ENCODE results near the gene DOC2B.
A peak's percentile ranks its signal among the peaks of the same experiment; 100 is the strongest.
"Not testable (repeated sequence)": the region's sequence is repeated elsewhere in the genome, so short reads cannot be mapped to it uniquely, and the experiment has no call there.

The DOC2B gene

DNA sequence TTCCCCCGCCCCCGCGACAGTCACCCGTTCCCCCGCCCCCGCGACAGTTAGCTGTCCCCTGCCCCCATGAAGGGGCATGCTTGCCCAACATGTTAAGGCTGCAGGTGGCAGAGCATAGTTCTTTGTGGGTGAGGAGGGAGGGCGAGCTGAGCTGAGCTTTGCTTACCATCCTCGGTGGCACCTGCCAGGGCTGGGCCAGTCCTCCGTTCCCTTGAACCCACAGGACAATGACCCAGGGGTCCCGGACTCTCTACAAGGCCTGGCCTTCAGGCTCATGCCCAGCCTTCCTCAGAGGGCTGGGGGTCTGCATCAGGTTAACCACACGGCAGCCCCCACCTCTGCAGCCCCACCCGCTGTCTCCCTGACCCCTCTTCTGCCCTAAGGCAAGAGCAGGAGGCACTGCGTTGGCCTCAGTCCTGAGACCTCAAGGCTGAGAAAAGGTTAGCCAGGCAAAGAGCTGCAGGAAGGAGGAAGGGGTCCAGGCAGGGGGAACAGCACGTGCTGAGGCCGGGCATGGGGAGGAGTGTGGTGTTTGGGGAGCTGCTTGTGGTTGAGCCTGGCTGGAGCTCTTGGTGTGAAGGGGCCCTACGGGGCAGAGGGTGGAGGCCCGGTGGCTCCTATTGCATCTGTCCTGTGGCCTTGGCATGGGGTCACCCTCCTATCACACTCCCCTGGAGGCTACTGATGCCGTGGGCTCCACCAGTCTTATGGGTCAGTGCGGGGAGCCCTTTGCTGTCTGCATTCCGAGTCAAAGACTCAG is 11.4 kb upstream of the DOC2B start:
- DNase-seq (ENCODE audit: low read depth, low spot score) = no peak

DNA sequence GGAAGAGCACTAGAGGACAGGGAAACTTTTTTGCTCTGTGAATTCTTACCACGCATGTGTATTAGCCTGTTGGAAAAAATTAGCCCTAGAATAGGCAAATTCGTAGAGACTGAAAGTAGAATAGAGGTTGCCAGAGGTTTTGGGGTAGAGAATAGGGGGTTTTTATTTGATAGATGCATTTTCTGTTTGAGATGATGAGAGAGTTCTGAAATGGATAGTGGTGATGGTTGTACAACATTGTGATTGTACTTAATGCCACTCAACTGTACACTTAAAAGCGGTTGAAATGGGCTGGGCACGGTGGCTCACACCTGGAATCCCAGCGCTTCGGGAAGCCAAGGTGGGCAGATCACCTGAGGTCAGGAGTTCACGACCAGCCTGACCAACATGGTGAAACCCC is 8.0 kb upstream of the DOC2B start:
- DNase-seq (ENCODE audit: low read depth, low spot score) = no peak

DNA sequence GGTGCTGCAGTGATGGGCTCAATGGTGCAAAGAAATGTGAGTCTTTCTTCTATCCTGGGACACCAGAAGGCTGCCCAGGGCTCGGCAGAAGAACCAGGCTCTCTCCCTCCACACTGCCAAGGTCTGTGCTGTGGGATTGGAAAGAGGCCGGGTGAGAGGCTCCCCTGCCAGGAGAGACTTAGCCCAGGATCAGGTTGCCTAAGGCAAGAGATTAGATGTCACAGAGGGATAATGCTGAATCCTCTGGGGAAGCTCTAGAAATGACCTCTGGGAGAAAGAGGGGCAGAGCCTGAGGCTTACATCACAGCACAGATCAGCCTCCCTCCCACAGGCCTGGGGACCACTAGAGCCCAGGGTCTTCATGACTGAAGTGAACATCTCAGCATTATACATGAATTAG is 5.7 kb upstream of the DOC2B start:
- DNase-seq (ENCODE audit: low read depth, low spot score) = no peak

DNA sequence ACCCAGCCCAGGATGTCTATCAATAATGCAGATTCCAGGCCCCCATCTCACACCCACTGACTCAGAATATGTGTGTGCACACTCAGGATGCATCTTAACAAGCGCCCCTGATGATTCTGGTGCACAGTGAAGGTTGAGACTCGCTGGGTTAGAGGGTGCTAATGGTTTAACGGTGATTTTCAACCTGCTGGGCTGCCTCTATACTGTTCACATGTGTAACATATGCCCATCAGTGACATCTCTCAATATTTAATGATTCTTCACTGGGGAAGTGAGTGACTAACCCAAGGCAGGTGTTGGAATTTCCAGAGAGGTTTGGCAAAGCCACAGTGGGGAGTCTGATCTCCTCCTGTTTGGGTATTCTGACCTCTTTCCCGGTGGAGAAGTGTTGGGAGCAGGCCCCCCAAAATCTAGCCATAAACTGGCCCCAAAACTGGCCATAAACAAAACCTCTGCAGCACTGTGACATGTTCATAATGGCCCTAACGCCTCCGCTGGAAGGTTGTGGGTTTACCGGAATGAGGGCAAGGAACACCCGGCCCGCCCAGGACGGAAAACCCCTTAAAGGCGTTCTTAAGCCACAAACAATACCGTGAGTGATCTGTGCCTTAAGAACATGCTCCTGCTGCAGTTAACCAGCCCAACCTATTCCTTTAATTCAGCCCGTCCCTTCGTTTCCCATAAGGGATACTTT is 4.1 kb upstream of the DOC2B start:
- DNase-seq (ENCODE audit: low read depth, low spot score) = no peak

DNA sequence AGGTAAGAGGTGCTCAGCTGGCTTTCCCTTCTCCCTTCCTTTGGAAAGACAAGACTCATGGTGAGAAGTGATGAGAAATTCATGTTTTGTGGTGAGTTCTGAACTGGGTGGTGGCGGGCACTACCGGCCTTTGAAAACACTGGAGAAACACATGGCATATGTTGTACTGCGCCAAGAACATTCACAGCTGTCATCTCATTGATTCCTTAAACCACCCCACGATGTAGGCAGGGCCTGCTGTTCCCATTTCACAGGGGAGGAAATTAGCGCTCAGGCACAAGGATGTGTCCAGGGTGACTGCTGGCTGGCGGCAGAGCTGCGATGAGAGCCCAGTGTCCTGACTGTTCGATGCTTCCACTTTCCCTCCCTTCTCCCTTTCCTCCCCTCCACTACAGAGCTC is 1.6 kb upstream of the DOC2B start:
- no peak for DNase-seq (ENCODE audit: low read depth, low spot score)

DNA sequence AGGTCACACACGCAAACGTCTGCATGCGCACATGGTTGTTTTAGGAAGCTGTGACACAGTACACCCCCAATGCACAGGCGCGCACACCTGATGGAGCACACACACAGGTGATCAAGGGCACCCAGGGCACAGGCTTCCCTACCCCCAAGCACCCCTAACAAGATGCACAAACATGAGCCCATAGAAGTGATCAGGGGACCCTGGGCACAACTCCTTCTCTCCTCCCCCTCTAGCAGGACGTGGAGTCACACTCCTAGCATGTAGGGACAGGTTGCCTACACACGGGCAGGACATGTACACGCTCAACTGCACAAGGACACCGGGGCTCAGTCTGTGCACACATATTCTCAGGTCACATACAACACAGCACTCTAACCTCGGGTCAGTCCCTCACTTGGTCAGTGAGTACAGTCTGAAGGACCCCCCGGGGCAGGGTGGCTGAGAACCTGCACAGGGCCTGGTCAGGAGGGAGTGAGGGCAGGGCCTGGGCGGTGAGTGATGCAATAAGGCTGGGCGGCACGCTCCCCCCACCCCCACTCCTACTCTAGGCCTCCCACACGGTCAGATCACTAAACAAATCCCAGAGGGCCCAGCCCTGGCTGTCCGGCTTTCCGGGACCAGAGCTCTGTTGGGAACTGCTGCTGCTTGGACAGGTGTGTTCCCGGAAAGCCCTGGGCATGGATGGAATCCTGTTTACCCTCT is 751 bp upstream of the DOC2B start:
- DNase-seq (ENCODE audit: low read depth, low spot score) = peak; percentile 58

DNA sequence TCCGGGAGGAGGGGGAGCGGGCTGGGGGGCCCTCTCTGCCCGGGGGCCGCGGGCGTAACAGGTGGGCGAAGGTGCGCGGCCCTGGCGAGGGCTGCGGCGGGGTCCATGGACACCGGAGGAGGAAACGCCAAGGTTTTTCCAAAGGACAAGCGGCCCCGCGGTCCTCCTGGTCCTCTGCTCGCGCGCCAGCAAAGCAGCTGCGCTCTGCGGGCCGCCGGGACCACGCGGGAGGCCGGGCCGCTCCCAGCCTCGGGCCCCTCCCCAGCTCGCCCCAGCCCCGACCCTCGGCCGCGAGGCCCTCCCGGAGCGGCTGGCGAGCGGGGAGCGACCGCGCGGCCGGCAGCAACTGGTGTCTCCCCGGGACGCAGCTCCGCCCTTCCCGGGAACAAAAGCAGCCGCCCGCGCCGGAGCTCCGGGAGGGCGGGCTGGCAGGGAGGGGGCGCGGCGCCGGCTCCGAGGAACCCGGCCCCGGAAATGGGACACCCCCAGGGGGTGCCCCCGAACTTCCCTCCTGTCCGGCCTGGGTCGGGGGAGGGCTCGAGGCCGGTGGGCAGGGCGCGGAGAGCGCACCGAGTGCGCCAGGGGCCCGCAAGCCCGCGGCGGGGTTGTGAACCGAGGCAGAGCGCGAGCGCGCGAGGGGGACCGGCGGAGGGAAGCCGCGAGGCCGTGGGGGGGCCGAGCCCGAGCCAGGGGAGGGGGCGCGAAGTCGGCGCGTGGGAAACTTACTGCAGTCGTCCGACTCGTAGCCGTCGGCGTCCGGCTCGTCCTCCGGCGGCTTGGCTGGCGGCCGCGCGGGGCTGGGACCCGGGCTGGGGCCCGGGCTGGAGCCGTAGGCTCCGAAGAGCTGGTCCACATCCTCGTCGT is 837 bp downstream of the DOC2B start:
- peak; percentile 23 for DNase-seq (ENCODE audit: low read depth, low spot score)

DNA sequence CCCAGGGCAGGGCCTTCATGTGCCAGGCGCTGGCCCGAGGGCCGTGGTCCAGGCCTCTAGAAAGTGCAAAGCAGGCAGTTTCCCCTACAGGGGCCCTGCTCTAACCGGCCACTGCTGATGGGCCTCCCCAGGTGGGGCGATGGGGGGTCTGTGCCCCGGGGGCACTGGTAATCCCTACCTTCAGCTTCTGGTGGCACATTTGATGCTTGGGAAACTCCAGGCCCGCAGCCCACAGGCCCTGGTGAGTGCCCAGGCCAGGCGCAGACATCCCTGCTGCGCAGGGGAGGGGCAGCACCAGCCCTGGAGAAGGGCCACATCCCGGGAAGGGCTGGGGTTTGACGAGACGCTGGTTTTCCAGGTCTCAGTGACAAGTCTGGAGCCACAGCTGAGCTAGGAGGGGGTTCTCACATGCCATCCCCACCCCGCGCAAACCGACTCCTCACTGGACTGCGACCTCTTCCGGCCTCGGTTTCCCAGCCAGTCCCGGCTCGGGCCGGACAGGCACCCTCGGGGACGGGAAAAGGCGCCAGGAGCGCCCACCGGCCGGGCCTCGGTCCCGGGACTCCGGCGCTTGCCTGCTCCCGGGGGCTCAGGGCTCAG is 1.6 kb downstream of the DOC2B start:
- DNase-seq (ENCODE audit: low read depth, low spot score) = peak; percentile 24

DNA sequence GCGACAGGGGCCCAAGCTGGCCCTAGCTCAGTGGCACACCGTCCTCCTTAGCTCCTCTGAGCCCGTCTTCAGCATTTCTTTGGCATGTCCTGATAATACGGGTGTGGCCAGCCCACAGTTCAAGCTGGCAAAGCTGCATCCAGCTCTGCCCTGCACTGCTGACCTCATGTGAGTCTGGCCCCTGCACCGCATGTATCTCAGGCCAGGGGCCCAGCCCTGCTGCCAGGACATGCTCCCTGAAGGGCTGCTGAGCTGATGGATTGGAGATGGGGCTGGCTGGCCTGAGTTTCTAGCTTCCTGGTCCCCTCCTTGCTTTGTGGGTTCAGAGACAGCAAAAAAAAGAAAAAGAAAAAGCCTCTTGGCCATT is 2.4 kb downstream of the DOC2B start:
- DNase-seq (ENCODE audit: low read depth, low spot score) = no peak

DNA sequence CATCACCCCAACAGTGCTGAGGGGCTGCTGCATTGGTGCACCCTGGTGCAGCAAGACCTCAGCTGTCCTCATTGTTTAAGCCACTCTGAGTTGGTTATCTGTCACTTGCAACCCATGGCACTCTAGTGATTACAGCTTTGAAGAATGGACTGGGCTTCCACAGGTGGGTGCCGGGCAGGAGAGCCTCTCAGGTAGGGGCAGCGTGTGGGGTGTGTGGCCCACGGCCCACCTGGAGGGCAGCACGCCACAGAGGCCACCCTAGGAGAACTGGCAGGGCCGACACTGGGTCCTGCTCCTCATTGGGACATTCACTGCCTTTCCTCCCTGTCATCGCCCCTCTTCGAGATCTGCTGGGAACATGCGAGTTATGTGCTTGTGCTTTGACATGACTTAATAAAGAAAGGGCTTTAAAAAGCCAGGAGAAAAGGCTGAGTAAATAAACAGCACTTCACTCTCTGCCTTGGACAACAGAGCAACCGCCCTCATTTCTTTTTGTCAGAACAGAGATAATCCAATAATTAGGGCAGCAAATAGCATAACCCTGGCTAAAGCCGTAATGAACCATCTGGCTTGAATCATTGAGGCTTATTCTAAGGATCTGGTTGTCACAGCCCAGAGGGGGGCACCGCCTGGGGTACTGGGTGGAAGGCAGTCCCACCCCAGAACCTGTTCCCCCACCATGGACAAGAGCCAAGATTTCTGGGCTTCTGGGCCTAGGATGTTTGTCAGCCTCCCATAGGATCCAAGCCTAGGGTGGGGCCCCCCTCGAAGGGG is 3.0 kb downstream of the DOC2B start:
- DNase-seq (ENCODE audit: low read depth, low spot score) = no peak

DNA sequence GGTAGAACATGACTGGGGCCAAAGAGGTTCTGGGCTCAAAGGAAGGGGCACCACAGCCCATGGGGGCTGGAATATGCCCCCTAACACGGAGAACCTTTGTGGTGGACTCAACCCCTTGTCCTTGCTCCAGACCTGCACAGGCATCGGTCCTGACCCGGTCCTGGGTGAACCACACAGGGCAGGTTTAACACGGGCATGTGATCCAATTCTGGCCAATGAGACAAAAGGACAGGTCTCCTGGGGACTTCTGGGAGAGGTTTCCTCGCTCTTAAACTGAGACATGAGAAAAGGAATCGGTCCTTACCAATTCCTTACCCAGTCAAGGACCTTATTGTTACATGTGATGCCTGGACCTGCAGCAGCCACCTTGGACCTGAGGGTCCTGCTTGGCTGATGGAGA is 3.7 kb downstream of the DOC2B start:
- DNase-seq (ENCODE audit: low read depth, low spot score) = no peak

DNA sequence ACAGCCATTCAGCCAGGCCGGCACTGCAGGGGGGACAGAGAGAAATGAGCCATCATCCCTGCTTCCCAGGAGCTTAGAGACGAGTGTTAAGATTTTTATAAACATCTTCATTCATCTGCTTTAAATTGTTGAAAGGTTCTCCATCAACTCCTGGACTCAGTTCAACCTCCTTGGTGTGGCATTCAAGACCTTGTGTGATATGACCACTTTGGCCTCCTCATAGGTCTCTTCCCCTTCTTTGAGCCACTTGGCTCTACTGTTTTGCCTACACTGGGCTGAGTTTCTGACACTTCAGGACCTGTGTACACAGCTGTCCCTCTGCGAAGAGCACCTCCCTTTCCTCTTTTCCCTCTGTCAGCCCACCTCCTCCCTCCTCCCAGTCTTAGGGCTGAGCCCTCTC is 4.3 kb downstream of the DOC2B start:
- no peak for DNase-seq (ENCODE audit: low read depth, low spot score)

DNA sequence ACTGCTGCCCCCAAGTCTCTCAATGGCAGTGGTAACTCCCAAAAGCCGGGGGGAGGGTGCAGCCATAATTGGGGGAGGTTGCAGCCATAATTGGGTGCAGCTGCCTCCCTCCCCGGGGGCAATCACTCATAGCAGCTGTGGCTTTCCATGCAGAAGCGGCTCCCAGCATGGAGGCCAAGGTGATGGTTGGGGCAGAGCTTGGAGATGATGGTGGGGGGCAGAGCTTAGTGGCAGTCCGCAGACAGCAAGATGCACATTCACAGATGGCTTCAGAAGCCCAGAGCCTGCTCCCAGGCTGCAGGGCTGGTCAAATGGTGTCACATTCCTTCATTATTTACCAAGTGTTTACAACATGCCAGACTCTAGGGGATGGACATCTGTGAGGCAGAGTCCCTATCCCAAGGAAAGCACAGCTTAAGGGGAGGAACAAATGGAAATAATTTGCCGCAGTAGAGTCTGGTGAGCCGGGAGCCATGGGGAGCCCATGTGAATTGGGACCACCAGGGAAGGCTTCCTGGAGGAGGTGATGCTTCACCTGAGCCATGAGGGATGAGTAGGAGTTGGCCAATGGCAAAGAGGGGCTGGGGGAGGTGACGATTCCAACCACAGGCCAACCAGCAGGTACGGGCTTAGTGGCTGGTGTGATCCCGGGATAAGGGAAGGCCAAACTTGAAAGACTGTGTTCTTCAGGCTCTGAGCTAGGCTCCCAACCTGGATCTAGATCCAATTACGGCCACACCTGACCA is 8.1 kb downstream of the DOC2B start:
- no peak for DNase-seq (ENCODE audit: low read depth, low spot score)

DNA sequence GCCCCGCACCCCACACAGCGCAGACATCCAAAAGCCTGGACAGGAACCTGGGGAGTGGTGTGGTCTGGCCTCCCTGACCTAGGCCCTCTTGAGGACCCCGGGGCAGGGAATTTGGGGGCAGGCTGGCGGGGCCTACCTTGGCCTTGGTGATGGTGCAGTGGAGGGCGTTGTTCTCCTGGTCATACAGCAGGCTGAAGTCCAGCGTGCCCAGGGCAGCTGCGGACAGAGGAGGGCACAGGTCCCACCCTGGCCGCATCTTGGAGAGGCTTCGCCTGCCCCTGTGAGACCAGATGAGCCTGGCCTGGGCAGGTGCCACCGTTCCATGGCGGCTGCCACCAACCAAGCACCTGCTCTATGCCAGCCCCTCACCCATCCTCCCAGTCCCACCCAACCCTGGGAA is 9.0 kb downstream of the DOC2B start:
- DNase-seq (ENCODE audit: low read depth, low spot score) = no peak

DNA sequence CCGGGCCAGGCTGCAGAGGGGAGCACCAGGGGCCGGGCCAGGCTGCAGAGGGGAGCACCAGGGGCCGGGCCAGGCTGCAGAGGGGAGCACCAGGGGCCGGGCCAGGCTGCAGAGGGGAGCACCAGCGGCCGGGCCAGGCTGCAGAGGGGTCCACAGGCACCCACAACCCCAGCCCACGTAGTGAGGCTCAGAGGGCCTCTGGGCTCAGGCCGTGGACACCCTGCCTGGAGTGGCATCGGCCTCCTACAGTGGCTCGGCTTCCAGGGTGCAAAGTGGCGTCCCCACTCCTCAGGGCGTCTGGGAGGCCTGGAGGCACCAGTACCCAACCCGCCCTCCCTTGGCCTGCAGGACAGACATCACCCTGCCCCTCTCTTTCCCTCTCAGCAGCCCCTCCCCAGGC is 9.6 kb downstream of the DOC2B start:
- no peak for DNase-seq (ENCODE audit: low read depth, low spot score)

DNA sequence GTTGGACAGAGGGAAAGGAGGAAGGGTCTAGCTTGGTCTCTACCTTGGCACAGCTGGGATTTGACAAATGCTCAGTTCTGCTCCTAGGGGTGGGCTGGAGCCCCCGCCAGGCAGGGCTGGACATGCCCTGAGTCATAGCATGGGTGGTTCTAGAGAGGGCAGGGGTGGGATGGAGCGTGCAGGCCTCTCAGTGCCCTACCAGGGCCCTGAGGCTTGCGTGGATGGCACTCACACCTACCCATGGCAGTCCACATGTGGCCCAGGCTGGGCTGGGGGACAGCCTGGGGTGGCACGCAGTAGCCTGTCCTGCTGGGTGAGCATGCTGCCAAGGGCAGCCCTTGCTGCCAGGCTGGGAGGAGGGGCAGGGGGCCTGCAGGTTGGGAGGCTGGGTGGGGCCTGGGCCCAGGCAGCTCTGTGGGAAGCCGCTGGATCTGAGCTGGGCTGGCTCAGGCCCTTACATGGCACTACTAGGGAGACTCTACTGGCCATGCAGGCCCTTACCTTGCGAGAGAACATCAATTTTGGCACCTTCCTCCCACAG is 11.2 kb downstream of the DOC2B start:
- no peak for DNase-seq (ENCODE audit: low read depth, low spot score)

DNA sequence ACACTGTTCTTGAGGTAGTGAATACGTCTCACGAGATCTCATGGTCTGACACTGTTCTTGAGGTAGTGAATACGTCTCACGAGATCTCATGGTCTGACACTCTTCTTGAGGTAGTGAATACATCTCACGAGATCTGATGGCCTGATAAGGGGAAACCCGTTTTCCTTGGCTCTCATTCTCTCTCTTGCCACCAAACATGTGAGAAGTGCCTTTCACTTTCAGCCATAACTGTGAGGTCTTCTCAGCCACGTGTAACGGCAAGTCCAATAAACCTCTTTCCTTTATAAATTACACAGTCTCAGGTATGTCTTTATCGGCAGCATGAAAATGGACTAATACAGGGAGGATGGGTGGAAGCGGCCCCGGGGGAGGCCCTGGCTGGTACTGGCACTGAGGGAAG is 12.8 kb downstream of the DOC2B start:
- not testable (repeated sequence) for DNase-seq (ENCODE audit: low read depth, low spot score)

DNA sequence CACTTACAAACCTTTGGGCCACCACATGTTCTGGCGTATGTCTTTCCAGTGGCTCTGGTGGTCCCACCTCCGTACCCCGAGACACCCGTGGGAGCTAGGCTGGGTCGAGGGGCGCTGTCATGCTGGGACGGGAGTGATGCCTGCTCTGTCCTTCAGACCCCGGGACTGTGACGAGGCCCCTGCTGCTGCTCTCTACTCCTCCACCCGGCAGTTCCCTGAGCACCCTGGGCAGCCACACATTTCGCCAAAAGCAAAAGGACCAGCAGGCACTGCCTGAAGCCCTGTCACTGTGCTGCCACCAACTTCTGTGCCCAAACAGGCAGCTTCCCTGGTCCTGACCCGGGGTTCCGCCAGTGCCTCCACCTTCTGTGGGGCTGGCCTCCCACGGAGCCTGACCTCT is 15.5 kb downstream of the DOC2B start:
- no peak for DNase-seq (ENCODE audit: low read depth, low spot score)

DNA sequence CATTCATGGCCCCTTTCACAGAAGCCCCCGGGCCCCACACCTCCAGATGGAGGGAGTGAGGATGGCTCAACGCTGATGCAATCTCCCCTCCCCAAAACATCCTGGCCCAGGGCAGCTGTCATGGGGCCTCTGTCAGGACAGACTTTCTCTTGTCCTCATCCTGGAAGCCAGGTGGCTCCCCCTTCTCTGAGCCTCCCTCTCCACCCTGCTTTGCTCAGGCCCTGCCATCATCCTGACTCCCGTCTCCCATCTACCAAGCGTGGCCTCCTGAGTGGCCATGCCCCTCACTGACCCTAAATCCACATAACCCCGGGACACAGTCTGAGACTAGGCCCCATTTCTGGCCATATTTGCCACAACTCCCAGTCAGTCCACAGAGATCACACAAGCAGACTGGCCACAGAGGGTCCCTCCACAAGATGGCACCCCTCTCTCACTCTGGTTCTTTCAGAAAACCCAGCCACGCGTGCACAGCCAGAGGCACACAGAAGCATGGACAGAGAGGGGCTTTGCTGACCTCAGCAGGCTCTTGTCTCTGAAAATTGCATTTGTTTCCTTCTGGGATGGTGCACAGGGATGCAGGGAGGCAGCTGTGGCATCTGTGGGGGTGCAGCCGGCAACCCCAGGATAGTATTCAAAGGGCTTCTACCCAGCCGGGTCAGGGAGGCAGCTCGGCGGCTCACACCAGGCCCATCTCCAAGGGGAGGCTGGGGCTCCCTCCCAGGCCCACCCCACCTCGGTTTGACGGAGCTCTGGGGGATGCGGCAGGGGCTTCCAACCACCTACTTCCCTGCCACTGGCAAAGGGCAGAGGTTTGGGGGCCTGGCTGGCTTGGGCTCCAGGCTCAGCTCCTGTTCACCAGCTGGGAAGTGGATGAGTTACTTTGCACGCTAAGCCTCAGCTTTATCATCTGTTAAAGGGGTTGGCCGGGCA is 16.9 kb downstream of the DOC2B start:
- DNase-seq (ENCODE audit: low read depth, low spot score) = peak; percentile 57

Measured in ELF-1 (cell line).